ENCODE measurements around the gene PLEKHG2.

PLEKHG2 gene

GRCh38 chr19:39406656-39407409 lies 5.6 kb upstream of the PLEKHG2 start, which contains the start of gene ZFP36:
Gene ZFP36, plus strand, starts transcription at chr19:39406847. Its CDS starts 58 bp downstream, at chr19:39406905.
- DNase-seq = peak; percentile 51

- DNase-seq = no peak
Observed at GRCh38 chr19:39407410-39407659, 5.1 kb upstream of the PLEKHG2 start.

DNA sequence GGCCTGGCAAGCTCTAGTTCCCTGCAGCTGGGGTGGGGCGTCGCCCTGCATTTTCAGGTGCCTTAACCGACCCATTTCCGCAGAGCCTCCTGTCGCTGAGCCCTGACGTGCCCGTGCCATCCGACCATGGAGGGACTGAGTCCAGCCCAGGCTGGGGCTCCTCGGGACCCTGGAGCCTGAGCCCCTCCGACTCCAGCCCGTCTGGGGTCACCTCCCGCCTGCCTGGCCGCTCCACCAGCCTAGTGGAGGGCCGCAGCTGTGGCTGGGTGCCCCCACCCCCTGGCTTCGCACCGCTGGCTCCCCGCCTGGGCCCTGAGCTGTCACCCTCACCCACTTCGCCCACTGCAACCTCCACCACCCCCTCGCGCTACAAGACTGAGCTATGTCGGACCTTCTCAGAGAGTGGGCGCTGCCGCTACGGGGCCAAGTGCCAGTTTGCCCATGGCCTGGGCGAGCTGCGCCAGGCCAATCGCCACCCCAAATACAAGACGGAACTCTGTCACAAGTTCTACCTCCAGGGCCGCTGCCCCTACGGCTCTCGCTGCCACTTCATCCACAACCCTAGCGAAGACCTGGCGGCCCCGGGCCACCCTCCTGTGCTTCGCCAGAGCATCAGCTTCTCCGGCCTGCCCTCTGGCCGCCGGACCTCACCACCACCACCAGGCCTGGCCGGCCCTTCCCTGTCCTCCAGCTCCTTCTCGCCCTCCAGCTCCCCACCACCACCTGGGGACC lies 4.6 kb upstream of the PLEKHG2 start:
- no peak for DNase-seq

DNA sequence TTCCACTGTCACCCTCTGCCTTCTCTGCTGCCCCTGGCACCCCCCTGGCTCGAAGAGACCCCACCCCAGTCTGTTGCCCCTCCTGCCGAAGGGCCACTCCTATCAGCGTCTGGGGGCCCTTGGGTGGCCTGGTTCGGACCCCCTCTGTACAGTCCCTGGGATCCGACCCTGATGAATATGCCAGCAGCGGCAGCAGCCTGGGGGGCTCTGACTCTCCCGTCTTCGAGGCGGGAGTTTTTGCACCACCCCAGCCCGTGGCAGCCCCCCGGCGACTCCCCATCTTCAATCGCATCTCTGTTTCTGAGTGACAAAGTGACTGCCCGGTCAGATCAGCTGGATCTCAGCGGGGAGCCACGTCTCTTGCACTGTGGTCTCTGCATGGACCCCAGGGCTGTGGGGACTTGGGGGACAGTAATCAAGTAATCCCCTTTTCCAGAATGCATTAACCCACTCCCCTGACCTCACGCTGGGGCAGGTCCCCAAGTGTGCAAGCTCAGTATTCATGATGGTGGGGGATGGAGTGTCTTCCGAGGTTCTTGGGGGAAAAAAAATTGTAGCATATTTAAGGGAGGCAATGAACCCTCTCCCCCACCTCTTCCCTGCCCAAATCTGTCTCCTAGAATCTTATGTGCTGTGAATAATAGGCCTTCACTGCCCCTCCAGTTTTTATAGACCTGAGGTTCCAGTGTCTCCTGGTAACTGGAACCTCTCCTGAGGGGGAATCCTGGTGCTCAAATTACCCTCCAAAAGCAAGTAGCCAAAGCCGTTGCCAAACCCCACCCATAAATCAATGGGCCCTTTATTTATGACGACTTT lies 3.9 kb upstream of the PLEKHG2 start:
- DNase-seq = no peak

DNA sequence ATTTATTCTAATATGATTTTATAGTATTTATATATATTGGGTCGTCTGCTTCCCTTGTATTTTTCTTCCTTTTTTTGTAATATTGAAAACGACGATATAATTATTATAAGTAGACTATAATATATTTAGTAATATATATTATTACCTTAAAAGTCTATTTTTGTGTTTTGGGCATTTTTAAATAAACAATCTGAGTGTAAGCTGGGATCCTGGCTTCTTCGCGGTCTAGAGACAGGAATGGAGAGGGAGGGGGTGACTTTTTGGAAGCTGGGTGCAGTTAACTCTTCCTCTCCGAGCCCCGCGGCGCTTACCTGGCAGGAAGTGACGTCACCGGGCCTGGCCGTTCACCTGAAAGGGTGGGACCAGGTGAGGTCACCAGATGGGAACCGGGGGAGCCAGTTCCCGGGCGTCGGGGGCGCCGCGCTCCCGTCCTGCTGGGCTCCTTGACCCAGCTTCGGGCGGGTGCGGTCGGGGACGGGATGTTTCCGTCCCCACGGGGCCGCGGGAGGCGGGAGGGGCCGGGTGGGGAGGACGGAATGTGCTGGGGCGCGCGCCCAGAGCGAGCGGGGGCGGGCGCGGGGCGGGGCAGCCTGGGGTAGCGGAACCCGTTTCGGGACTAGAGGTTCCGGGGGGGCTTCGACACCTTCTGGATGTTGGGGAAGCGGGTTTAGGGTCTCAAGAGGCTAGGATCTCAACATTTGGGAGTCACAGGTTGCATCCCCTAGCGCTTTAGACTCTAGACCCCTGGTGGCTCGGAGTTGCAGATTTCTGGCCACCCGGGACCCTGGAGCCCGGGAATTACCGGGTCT lies 3.1 kb upstream of the PLEKHG2 start:
- peak; percentile 93 for DNase-seq

DNA sequence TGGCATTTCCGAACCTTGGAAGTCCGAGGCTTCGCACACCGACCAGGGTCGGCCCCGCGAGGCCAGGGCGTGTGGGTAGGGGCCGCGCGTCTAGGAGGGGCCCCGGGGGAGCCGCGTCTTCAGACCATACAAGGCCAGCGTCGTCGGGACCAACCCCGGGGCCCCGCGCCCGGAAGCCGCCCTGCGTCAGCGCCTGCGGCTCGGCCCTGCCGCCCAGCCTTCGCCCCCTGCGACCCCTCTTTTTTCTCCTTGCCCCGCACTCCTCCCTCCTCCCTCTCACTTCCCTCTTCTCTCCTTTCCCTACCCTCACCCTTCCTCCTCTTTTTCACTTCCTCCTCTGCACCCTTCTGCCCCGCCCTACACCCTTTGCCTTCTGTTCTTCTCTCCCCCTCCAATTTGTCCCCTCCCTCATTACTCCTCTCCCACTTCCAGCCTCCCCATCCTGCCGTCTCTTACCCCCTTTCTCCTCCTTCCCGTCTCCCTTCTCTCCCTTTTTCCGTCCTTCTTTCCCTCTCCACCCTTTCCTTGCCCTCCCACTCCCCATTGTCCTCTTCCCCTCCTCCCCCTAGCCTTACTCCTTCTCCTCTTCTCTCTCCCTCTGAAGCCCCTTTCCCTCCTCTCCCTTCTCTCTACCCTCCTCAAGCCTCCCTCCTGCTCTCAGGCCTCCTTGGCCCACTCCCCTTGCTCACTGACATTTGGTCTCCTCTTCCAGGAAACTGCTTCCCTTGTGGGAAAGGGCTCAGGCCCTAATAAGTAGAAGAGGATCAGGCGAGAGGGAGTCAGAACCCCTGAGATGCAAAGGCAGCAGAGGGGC lies 2.2 kb upstream of the PLEKHG2 start:
- peak; percentile 15 for DNase-seq

GRCh38 chr19:39410831-39411080 lies 1.7 kb upstream of the PLEKHG2 start:
- no peak for DNase-seq

DNA sequence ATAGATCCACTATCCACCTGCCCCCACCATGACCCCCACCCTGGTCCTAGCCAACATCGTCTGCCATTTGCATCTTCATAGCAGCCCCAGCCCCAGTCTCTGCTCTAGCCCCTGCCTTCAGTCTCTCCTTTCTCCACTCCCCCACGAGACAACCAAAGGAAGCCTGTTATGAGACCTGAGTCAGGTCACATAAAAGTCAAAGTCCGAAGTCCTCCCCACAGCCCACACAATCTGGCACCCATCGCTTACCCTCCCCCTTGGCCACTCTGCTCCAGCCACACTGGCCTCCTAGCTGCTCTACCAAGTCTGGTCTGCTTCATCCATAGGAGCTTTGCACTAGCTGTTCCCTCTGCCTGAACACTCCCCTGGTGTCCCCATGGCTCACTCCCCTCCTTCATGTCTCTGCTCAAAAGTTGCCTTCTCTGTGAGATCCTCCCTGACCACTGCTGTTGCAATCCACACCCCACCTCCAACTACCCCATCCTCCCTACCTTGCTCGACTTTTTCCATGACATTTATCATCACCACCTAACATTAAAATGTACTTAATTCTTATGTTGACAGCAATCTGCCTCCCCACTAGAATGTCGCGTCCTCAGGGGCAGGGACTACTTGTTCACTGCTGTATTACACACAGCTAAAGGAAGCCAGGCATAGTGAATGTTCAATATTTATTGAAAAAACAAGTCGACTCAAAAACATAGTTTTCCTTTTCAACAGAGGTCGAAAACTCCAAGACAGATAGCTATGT lies 1.2 kb upstream of the PLEKHG2 start:
- no peak for DNase-seq

DNA sequence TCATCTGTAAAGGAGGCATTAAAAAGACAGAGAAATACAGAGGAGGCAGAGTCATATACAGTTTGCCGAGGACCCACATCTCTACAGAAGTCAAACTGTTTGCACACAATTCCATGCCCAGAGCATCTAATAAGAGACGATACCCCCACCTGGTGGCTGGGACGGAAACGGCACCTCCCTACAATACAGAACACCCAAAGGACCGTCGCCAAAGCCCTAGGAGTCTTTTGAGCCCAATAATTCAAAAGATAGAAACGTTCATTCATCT lies 703 bp upstream of the PLEKHG2 start:
- DNase-seq = peak; percentile 91

GRCh38 chr19:39412867-39413271 lies 400 bp downstream of the PLEKHG2 start:
- no peak for DNase-seq

GRCh38 chr19:39413272-39413910 lies 922 bp downstream of the PLEKHG2 start:
- peak; percentile 58 for DNase-seq

DNA sequence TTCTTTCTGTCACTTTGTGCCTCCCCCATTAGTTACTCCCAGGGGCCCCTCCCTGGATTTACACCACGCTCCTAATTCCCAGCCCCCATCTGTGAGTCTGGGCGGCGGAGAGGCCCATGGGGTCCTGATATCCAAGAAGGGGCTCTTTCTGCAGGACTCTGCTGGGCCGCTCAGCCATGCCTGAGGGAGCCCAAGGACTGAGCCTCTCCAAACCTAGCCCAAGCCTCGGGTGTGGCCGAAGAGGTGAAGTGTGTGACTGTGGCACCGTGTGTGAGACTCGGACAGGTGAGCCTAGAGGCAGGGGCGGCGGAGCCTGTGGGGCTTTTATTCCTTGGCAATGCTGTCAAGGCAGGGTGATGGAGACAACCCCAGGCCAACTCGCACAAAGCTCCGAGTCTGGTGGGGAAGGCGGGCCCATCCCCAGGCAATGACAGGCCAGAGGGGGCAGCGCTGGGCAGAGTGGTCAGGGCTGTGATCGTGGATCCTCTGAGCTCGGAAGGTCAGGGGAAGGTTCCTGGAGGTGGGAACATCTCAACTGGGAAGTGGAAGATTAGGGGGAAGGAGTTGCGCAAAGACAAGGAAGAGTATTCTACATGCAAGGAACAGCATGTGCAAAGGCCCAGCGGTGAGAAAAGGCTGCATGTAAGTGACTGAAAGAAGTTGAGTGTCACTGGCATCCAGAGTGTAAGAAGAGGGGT lies 1.6 kb downstream of the PLEKHG2 start:
- no peak for DNase-seq

DNA sequence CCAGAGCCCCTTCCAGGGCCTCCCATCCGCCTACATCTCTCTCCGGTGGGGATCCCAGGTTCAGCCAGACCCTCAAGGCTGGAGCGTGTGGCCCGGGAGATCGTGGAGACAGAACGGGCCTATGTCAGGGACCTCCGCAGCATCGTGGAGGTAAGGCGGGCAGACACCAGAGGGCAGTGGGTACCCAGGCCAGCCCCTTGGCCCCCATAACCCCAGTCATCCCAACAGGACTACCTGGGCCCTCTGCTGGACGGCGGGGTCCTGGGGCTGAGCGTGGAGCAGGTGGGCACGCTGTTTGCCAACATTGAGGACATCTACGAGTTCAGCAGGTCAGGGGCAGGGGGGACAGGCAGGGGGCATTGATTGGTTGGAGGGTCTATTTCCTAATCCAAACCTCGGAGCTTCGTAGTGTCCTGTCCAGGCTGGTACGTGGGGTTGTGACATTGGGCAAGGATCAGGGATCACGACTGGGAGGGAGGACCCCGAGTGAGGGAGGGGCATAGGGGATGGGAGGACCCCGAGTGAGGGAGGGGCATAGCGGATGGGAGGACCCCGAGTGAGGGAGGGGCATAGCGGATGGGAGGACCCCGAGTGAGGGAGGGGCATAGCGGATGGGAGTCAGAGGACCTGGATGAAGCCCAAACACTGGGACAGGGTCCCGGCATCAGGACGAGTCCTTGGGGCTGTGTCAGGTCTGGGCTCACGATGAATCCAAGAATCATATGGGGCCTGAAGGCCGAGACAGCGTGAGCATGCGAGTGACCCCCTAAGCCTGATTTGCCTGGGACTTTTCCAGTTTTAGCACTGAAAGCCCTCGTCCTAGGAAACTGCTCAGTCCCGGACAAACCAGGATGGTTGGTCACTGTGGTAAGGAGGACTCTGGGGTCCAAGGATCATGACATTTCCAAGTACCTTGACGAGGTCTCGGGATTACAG lies 2.9 kb downstream of the PLEKHG2 start:
- DNase-seq = no peak

GRCh38 chr19:39416152-39417120 lies 4.0 kb downstream of the PLEKHG2 start:
- no peak for DNase-seq

GRCh38 chr19:39417463-39418181 lies 5.2 kb downstream of the PLEKHG2 start:
- DNase-seq = no peak

DNA sequence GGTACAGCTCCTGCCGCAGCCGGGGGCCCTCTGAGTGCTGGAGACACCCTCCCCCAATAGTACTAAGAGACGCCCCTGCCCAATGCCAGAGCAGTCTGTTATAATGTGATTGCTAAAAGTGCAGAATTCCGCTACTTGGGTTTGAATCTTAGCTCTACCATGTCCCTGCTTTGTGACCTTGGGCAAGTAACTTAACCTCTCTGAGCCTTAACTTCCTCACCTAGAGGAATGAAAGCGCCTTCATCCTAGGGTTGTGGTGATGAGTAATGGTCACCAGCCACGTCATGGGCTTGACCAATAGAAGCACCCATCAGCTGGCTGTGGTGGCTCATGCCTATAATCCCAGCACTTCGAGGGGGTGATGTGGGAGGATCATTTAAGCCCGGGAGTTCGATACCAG lies 6.5 kb downstream of the PLEKHG2 start:
- DNase-seq = no peak

DNA sequence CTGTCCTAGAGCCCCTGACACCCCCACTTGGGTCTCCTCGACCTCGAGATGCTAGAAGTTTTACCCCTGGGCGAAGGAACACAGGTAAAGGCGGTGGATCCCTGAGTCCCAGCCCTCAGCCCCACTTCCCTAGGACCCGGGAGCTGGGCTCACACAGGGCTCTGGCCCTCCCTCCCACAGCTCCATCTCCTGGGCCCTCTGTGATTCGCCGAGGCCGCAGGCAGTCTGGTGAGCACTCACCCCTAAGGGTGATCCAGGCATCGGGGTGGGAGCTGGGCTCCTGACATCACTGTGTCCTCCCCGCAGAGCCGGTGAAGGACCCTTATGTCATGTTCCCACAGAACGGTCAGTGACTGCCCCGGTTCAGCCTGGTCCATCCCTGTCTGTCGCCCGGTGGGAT lies 8.3 kb downstream of the PLEKHG2 start:
- no peak for DNase-seq

DNA sequence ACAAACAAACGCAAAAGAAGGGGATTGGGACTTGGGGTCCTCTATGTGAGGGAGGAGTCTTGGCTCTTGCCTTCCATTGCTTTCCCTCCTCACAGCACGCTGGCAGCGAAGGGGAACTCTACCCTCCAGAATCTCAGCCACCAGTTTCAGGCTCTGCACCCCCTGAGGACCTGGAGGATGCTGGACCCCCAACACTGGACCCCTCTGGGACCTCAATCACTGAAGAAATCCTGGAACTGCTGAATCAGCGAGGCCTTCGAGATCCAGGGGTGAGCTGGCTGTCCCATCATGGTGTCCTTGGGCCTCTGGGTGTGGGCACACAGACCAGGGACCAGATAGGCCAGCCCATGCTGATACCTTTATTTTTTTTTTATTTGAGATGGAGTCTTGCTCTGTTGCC lies 9.6 kb downstream of the PLEKHG2 start:
- DNase-seq = no peak

Data from COR-L47 (cell line).